HG03575 (cell line): ENCODE data around the gene CTBP2.
"Not testable (repeated sequence)": the region's sequence is repeated elsewhere in the genome, so short reads cannot be mapped to it uniquely, and the experiment has no call there.

Experiments used
- ATAC-seq: cut with Tn5 transposase; IDR thresholded peaks from one replicate; pipeline ENCODE4 v1.9.1; 2021; ENCODE audit not compliant: unreplicated experiment, insufficient number of reproducible peaks, low FRiP score; ENCODE audit errors: extremely low read depth

The CTBP2 gene

DNA sequence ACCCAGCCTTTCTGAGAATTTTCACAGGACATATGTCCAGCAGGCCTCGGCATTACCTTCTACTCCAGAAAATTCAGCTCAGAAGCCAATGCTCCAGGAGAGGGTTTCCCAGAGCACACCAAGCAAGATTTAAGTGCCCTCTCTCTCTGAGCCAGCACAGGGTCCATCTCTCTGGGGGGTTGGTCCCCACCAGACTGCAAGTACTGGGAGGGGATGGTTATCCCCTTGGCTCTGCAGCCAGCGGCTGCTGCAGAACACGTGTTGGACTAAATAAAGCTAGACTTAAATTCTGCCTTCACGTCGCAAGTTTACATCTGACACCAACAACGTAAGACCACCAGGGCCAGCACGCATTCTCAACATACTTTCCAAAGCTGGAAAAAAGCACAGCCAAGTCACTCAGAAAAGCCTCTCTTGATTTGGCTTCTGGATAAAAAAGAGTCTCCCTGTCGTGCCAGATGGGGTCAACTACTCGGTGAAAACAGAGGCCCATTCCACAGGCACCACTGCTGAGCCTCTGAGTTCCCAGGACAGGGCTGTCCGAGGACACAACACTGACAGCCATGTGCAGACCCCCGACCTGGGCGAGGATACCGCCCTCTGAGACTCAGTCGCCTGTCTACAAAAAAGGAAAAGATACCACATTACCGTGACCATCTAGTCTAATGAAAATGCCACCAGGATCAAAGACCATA, 77.3 kb downstream of the CTBP2 start:
- ATAC-seq: no peak

DNA sequence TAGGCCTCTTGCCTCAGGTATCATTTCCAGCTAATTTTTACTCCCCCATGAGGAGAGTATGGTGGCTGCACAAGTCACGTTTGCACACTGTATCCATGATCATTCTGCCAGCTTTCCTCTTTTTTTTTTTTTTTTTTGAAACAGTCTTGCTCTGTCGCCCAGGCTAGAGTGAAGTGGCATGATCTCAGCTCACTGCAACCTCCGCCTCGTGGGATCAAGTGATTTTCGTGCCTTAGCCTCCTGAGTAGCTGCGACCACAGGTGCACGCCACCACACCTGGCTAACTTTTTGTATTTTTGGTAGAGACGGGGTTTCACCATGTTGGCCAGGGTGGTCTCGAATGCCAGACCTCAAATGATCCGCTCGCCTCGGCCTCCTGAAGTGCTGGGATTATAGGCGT, 77.9 kb downstream of the CTBP2 start:
- not testable (repeated sequence) for ATAC-seq

DNA sequence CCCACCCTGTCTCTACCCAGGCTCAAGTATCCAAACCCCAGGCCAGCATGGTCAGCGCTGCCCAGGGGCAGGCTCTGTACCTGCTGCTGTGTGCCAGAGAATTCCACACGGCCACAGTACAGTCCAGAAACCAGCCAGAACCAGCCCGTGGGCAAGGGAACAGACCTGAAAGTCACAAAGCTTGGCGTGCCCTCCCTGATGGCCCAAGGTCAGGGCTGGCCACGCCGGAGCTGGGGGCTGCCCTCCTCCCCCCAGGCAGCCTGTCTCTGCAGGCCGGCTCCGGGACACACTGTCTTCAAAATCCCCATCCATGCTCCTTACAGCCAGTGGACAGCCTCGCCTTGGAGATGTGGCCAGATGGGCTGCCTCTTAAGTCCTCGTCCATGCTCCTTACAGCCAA, 78.4 kb downstream of the CTBP2 start:
- no peak for ATAC-seq

DNA sequence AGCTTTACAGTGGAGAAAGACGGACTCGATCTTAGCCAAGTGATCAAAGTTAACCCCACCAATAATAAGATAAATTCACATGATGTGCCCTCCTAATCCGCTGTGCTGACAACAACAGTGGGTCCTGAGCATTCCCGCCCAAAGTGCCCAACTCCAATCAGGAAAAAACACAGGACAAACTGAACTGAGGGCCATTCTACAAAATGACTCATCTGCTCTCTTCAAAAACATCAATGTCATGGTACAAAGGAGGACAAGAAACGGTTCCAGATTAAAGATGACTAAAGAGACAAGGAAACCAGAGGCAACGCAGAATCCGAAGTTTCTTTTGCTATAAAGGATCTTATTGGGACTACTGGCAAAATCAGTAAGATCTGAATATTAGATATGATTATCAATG, 79.4 kb downstream of the CTBP2 start:
- no peak for ATAC-seq

DNA sequence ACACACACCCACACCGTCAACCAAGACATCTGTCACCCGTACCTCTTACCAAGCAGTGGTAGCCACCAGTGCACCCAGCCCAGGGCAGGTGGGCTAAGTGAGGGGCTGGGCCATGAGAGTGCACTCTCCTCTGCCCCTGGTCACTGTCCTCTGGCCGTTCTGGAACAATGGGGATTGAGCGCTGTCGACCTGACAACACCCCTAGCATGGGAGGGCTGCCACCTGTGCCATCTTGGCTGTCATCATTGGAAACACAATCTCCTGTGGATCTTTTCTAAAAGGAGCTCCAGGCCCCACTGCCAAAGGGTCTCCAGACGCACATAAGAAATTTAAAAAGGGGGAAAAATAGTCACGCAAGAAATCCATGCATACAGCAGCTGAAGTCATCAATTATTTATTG, 80.1 kb downstream of the CTBP2 start:
- no peak for ATAC-seq

DNA sequence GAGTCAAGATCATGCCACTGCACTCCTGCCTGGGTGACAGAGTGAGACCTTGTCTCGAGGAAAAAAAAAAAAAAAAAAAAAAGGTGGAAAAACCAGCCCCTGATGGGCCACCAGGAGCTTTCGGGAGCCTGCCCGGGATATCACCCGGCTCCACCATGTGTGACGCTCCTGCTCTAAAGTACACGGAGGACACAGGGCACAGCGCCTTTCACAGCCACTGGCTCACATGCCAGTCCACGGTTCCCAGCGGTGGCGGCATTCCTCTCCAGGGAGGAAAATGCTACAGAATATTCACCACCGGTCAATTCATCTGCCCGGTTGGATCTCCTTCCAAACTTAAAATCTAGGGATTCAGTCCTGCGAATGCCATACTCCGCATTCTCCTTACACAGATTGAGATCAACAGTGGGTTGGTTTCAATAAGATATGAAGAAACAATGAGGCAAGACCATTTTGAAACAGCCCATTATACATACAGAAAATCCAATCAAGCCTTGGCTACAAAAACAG, 81.2 kb downstream of the CTBP2 start:
- ATAC-seq: no peak

DNA sequence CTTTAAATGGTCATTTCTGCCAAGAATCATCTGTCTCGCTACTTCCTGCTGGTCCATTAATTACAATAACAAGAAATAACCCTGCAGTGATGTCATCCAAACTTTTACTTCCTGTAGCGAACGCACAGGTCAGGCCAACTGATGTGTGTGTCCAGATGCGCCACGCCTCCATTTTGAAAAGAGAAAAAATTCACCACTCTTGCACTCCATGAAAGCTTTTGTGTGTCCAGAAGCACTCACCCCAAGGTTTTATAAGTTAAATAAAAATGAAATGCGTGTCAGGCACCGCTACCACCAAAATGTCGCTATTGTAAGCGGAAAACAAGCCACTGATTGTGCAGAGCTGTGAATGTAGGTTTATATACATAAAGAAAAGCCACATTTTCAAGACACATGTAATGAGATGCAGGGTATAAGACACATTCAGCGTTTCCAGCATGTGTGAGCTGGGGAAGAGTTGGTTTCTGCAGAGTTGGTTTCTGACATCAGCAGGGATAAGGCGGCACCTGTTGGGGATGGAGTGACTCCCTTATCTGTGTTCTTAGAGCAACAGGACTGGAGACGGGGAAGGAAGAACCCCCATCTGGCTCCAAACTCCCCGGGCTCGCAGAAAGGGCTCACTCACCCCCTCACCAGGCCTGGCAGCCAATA, 83.3 kb downstream of the CTBP2 start:
- ATAC-seq: no peak

DNA sequence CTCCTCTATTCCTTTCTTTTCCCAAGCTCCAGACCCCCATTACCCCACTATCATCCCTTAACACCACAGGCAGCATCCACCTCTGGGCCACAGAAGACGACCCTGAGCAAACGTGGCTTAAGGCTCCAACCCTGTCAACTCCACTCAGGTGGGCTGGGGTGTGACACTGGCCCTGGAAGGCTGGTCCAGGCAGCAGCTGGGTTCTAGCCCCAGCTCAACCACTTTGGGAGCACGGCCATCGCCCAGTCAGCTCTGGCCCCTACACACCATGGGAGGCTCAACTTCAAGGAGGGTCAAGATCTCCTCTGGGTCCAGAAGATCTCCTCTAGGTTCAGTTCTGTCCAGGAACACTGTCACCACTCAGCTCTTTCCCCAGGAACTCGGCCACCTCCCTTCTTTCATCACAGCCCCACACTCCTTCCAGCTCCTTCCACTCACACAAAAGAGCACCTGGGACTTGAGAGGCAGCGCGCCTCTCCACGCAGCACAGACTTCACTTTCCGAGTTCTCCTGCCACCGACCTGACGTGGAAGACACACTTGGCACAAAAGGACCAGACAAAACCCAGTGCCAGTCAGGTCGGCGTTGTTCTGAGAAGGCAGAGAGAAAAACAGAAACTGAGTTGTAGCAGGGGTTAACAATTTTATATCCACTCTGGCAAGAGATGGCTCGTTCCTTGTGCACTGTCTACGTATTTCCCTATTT, 84.1 kb downstream of the CTBP2 start:
- ATAC-seq: no peak

DNA sequence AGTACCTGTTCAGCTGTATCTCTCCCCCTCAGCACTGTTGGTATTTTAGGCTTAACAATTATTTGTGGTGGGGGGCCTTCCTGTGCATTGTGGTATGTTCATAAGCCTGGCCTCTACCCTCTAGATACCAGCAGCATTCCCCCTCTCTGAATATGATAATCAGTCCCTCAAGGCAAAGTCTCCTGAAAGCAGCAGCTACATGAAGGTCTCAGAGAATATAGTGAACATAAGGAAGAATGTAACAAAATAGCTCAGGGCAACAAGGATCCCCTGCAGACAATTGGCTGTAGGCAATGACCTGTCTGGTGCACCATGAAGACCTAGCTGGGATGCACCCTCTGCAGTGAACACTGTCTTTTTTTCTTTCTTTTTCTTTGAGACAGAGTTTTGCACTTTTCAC, 86.4 kb downstream of the CTBP2 start:
- no peak for ATAC-seq

DNA sequence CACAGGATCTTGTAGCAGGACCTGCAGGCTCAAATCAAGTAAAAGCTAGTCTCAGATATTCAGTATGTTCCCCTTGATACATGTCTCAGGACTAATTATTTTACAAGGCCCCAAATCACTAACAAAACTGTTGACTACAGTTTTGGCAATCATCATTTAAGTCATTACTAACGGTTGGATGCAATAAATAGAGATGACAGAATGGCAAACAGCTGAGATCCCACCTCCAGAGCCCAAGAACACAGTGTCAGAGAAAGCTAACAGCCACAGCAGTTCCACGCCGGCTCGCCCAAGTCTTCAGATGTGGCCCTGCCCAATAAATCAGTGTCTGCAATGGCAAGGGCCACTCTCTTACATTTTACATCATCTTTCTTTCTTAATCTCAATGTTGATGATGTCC, 87.6 kb downstream of the CTBP2 start:
- ATAC-seq: no peak

DNA sequence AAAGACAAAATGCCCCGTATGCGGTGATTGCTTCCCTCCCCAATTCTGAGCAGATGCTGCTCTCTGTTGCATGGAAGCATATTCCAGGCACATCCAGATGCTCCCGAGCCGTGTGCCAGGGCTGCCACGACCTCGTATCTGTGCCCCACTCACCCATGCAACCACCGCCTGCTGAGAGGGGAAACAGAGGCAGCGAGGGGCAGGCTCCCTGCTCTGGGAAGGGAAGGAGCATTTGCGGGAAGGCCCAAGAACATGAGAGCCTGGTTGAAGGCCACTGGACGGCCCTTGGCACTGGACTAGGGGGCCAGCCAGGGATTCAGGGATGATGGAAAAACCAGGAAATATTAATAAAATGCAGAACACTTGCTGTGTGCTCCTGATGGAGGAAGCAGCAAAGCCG, 89.4 kb downstream of the CTBP2 start:
- ATAC-seq: no peak

DNA sequence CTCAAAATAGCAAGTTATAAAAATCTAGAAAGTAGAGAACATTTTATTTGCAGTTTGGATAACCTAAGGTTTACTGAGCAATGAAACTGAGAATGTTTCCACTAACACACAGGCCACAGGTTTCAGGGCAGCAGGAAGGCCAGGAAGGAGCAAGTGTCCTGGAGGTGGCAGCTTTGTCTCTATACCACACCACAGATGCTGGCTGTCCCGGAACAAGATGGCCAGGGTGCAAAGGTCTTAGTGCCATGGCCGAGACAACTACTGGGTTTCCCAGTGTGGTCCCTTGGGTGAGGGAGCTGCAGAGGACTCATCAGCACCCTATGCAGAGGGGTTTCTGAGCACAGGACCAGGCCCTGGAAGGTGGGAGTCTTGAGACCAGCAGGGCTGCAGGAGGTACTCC, 92.0 kb downstream of the CTBP2 start:
- no peak for ATAC-seq

DNA sequence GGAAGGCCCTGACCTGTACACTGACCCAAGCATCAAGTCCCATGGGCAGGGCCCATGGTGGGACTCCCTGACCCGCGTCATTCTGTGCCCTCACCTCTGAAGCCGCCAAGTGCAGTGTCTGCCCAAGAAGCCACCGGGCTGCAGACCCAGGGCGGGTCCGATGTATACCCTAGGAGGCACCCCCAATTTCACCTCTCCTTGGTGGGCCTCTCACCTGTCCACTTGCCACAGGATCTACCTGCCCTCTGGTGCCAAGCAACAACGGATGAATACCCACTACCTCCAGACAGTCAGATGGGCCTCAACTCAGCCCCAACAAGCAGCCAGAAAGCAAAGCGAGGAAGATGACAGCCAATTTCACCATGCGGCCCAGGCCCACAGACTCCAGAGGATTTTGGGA, 92.6 kb downstream of the CTBP2 start:
- ATAC-seq: no peak

DNA sequence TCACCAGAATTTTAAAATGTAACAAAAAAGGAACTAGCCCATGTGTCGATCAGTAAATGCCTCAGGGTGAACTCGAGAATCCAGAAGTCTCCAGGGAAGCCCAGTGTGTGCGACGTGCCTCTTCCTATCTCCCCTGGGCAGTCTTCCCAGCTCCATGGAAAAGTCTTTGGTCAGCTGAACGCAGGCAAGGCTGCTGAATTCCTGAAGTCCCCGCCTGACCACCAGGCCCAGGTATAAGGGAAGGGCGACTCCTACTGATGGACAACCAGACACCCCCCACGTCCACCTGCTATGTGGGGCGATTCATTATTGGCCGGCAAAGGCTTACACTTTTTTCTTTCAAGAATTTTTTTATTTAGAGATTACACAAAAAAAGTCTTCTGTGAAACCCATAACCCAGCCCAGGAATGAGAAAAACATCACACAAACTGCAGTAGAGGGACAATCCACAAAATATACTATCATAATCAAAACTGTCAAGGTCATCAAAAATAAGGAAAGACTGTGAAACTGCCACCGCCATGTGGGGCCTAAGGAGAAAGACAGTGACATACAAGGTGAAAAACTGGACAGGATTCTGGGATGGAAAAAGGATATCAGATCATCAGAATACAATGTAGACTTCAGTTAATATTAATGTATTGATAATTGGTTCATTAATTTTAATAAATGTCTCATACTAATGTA, 93.5 kb downstream of the CTBP2 start:
- no peak for ATAC-seq

DNA sequence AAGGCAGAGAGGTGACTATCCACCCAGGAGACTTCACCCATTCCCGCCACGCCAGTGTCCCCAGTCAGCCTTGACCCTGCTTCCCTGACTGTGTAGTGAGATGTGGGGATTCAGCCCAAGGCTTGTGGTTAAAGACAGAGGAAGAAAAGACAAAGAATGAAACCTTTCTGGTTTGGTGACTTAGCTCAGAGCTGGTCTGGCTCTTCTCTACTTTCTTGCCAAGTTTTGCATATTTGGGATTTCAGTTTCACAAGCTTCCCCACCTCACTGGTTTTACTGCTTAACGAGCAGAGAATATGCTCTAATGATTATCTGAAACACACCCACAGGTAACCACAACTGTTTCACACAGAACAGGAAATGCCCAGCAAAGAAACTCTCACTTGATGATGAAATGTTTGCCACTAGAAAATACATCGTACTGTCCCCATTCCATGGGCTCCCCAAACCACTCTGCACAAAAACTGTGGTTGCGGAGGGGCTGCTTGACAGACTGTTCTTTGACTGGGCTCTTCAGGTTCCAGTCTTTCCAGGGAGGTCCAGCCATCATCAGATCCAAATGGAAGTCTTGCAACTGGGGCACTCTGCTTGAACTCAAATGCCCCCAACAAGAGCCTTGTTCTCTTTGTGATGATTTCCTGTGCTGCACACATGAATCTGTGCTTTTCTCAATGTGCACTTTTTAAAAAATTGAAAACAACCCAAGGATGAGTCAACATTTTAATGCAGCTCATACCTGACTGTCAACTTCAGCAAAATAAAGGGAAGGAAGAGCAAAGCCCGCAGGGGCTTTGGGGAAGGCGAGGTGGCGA, 95.5 kb downstream of the CTBP2 start:
- ATAC-seq: peak; percentile 88

DNA sequence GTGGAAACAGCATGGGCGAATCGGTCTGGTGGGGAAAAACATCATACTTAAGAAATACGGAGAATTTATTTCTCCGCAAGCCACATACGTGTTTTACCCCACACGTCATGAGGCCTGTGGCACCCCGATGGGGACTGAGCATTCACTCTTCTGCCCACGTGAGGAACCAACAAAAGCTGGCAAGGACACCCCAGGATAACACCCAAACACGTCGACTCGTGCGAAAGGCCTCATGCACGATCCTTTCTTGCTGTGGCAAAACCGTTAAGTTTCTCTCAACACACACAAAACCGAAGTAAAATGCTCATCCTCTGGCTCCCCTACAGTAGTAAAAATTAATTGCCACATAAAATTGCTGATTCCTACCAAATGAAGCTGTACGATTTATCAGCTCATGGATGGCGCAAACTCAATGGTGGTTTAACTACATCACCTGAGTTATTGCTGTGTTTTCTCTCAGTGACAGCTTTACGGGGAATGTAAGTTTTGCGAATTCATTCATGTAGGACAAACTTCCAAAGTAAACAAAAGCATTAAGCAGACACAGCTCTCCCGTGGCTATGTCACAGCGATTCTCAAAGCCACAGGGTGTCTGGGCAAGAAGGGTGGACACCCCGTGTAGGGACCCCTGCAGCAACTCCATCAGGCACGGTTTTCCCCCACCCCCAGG, 97.0 kb downstream of the CTBP2 start:
- no peak for ATAC-seq

DNA sequence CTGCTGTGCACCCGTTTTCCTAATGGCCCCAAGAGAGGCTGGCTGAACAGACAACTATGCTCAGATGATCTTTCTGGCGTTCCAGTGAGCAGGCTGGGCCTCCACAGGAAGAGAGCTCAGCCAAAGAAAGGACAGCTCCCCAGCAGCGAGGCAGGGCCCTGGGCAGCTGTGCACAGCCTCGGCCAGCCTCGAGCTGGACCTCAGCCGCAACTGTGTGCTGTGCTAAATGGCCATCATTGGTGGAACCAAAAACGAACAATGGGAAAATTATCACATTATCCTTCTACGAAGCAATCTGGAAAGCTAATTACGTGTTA, 97.5 kb downstream of the CTBP2 start:
- ATAC-seq: no peak

DNA sequence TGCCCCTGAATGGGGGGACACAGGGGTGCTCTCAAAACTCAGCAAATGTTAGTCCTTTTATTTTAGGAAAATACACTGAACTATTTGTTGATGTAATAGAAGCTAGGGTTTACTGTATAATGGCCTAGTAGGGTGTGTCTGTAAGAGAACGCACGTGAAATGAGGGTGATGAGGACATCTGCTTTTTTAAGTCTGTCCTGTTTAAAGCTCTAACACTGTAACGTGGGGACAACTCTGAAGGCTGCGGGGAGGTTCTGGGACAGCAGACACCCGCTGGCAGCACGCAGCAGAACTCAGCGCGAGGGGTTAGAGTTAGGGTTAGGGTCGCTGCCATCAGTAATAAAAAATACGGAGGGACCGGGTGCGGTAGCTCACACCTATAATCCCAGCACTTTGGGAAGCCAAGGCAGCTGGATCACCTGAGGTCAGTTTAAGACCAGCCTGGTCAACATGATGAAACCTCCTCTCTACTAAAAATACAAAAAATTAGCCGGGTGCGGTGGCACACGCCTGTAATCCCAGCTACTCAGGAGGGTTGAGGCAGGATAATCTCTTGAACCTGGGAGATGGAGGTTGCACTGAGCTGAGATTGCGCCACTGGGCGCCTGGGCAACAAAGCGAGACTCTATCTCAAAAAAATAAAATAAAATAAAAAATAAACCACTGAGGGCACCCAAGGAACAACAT, 98.0 kb downstream of the CTBP2 start:
- no peak for ATAC-seq
